ENCODE results near the gene MT1A.

DNA sequence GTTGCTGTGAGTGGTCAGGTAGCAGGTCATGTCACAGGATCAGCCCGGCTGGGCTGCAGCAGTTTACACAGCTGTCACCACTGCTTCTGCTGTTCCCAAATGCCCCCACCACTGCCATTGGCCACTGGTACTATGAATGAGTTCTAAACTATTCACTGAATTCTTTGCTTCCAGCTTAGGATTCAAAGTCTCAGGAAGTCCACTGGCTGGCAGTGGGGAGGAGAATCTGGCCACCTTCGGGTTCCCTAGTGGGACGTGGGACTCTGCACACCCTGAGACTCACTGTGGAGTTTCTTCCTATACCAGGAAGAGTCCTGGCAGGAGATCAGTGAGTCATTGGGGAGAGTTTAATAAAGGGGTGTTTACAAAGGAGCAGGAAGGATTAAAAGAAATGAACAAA, 50.7 kb downstream of the MT1A start:
- TF ChIP-seq, protein P1, sequence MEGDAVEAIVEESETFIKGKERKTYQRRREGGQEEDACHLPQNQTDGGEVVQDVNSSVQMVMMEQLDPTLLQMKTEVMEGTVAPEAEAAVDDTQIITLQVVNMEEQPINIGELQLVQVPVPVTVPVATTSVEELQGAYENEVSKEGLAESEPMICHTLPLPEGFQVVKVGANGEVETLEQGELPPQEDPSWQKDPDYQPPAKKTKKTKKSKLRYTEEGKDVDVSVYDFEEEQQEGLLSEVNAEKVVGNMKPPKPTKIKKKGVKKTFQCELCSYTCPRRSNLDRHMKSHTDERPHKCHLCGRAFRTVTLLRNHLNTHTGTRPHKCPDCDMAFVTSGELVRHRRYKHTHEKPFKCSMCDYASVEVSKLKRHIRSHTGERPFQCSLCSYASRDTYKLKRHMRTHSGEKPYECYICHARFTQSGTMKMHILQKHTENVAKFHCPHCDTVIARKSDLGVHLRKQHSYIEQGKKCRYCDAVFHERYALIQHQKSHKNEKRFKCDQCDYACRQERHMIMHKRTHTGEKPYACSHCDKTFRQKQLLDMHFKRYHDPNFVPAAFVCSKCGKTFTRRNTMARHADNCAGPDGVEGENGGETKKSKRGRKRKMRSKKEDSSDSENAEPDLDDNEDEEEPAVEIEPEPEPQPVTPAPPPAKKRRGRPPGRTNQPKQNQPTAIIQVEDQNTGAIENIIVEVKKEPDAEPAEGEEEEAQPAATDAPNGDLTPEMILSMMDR (conservative IDR thresholded peaks at IDR 0.05; ENCODE audit: low read depth, low read length), result no peak
- TF ChIP-seq EZH2 (IDR thresholded peaks at IDR 0.05; ENCODE audit: borderline replicate concordance, low read depth, low read length, poor library complexity, severe bottlenecking), result no peak
